ENCODE measurements around the gene SPTLC2. TPM values are rescaled to one million over a fixed set of nuclear protein-coding genes. Genes with fewer than 3 reads are reported as not detected.

The SPTLC2 gene
- total RNA-seq, 5 donors from 2014 or later (not counting 1 experiment from before 2014, with no cell fraction given), result 20.8 to 33.7 (median 26.2) TPM

DNA sequence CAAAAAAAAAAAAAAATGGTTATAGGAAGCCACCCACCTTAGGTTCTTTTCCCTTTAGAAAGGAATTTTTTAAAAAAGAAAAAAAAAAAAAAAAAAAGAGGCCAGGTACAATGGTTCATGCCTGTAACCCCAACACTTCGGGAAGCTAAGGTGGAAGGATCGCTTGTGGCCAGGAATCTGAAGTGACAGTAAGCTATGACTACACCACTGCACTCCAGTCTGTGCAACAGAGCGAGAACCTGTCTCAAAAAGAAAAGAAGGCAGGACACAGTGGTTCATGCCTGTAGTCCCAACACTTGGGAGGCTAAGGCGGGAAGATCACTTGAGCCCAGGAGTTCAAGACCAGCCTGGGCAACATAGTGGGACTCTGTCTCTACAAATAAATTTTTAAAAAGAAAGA lies 36.0 kb downstream of the SPTLC2 start:
- peaks cover 0 to 17% of the 10 kb centered on the region in 2 experiments for H3K4me1 ChIP-seq (ENCODE audit: control insufficient read depth in 1 of 2, extremely low read depth in 1 of 2, insufficient read depth in 2 of 2, low read length in 2 of 2)
- H3K4me3 ChIP-seq (ENCODE audit: control insufficient read depth in 1 of 2, extremely low read depth in 1 of 2, low read length in 1 of 2), result peak overlapping the region in 1 of 2 donors; percentile 1
- H3K36me3 ChIP-seq (ENCODE audit: control insufficient read depth in 2 of 2, extremely low read depth in 1 of 2, insufficient read depth in 1 of 2, low read length in 1 of 2), result peaks cover 7 to 12% of the 10 kb centered on the region in 2 donors
- no peaks in the 10 kb centered on the region for H3K27me3 ChIP-seq (replicated peaks in 1 of 2; ENCODE audit: control insufficient read depth in 2 of 2, extremely low read depth in 1 of 2, insufficient read depth in 2 of 2, low read length in 1 of 2)
- Mint-ChIP-seq H3K4me3 (peak overlapping the region; percentile 57 to 65 (median 60)), H3K4me1 (peaks cover 31 to 42% (median 33%) of the 10 kb centered on the region in 3 donors), H3K27me3 (no peaks in the 10 kb centered on the region), H3K9me3 (no peaks in the 10 kb centered on the region), H3K27ac (peak overlapping the region; percentile 84 to 87), H3K36me3 (peaks cover 23% of the 10 kb centered on the region)
- ATAC-seq (replicated peaks in 1 of 4) (peak in 1 of 4 experiments; percentile 20), DNase-seq (no peak)
- no CpG with 5 or more reads among the region's 4 CpGs for WGBS (ENCODE audit: insufficient coverage)
- peak overlapping the region; percentile 42 for H3K27ac ChIP-seq (ENCODE audit: low read length)
- CTCF ChIA-PET, result interaction anchor here (0.6 to 1.1 kb wide), 4 partner anchors 35 to 275 kb away, joined by 3 to 4 read pairs (median 4); no protein-coding TSS in a partner anchor
- POLR2A ChIA-PET, result interaction anchor here (0.6 to 0.7 kb wide), 5 partner anchors 21 to 125 kb away, joined by 3 to 11 read pairs (median 4); no protein-coding TSS in a partner anchor
- no peaks in the 10 kb centered on the region for H3K9me3 ChIP-seq

DNA sequence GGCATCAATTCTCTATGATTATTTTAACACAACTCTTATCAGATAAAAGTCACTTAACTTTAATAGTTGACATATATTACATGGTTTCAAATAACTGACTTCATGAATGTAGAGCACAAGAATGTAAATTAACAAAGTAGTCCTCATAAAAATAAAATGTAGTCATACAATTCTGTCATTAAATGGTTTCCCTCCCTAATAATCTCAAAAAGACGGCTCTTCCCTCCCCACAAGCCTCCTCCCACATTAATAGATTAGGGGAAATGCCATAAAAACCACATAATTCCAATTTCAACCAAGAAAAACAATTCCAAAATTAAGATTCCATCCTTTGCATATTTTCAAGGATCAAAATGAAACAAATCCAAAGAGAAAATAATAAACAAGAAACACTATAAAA lies 36.7 kb downstream of the SPTLC2 start:
- Histone ChIP-seq H3K9me3 (no peaks in the 10 kb centered on the region), H3K4me1 (ENCODE audit: control insufficient read depth in 1 of 2, extremely low read depth in 1 of 2, insufficient read depth in 2 of 2, low read length in 2 of 2) (peaks cover 0 to 17% of the 10 kb centered on the region in 2 experiments), H3K27ac (ENCODE audit: low read length) (no peak overlapping the region), H3K36me3 (ENCODE audit: control insufficient read depth in 2 of 2, extremely low read depth in 1 of 2, insufficient read depth in 1 of 2, low read length in 1 of 2) (peaks cover 12 to 13% of the 10 kb centered on the region in 2 donors), H3K4me3 (ENCODE audit: control insufficient read depth in 1 of 2, extremely low read depth in 1 of 2, low read length in 1 of 2) (no peak overlapping the region), H3K27me3 (replicated peaks in 1 of 2; ENCODE audit: control insufficient read depth in 2 of 2, extremely low read depth in 1 of 2, insufficient read depth in 2 of 2, low read length in 1 of 2) (no peaks in the 10 kb centered on the region)
- H3K27me3 Mint-ChIP-seq, result no peaks in the 10 kb centered on the region
- no peak for ATAC-seq (replicated peaks in 1 of 4)
- WGBS (ENCODE audit: insufficient coverage), result no CpG with 5 or more reads among the region's 1 CpG
- H3K36me3 Mint-ChIP-seq, result peaks cover 24% of the 10 kb centered on the region
- H3K4me1 Mint-ChIP-seq, result peaks cover 31 to 40% (median 32%) of the 10 kb centered on the region in 3 donors
- H3K9me3 Mint-ChIP-seq, result no peaks in the 10 kb centered on the region
- ChIA-PET POLR2A (interaction anchor here (0.6 to 0.7 kb wide), 5 partner anchors 38 to 110 kb away, joined by 3 to 11 read pairs (median 4); no protein-coding TSS in a partner anchor), CTCF (interaction anchor here in 1 of 2 donors (0.6 kb wide), 2 partner anchors 18 to 49 kb away, joined by 3 read pairs; no protein-coding TSS in a partner anchor)
- no peak overlapping the region for H3K4me3 Mint-ChIP-seq
- DNase-seq, result no peak
- peak overlapping the region; percentile 2 to 55 for H3K27ac Mint-ChIP-seq

DNA sequence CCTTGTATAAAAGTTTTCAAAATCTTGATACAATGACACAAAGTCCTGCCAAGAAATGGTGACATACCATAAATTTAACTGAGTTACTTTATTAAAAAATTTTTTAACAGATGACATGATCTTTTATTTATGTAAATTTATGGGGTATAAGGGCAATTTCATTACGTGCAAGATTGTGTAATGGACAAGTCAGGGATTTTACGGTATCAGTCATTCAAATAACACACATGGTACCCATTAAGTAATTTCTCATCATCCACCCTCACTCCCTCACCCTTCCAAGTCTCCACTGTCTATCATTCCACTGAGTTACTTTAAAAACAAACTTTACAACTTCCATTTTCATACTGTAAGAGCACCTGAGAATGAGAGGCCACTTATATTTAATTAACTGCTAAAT lies 37.4 kb downstream of the SPTLC2 start:
- CTCF ChIA-PET, result no interaction called here
- no peak overlapping the region for H3K27ac ChIP-seq (ENCODE audit: low read length)

DNA sequence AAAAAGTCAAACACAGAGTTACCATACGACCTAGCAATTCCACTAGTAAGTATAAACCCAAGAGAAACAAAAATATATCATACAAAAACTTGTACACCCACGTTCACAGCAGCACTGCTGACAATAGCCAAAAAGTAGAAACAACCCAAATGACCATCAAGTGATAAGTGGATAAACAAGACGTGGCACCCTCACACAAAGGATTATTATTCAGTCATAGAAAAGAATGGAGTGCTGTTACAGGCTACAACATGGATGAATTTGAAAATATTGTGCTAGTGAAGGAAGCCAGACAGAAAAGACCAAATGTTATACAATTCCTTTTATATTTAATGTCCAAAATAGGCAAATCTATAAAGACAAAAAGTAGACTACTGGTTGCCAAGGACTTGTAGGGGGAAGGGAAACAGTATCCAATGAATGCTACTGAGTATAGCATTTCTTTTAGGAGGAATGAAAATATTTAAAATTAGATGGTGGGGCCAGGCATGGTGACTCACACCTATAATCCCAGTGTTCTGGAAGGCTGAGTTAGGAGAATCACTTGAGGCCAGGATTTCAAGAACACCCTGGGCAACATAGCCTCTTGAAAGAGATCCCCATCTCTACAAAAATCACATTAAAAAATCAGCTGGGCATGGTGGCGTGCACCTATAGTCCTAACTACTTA lies 41.9 kb downstream of the SPTLC2 start:
- peaks cover 47% of the 10 kb centered on the region for H3K36me3 Mint-ChIP-seq
- CTCF ChIA-PET, result no interaction called here

More for the DNA sequence above, 37.4 kb downstream of the SPTLC2 start:
- DNase-seq (no peak), ATAC-seq (replicated peaks in 1 of 4) (no peak)
- Histone ChIP-seq H3K4me3 (ENCODE audit: control insufficient read depth in 1 of 2, extremely low read depth in 1 of 2, low read length in 1 of 2) (no peak overlapping the region), H3K4me1 (ENCODE audit: control insufficient read depth in 1 of 2, extremely low read depth in 1 of 2, insufficient read depth in 2 of 2, low read length in 2 of 2) (peaks cover 0 to 17% of the 10 kb centered on the region in 2 experiments), H3K9me3 (no peaks in the 10 kb centered on the region), H3K27me3 (replicated peaks in 1 of 2; ENCODE audit: control insufficient read depth in 2 of 2, extremely low read depth in 1 of 2, insufficient read depth in 2 of 2, low read length in 1 of 2) (no peaks in the 10 kb centered on the region), H3K36me3 (ENCODE audit: control insufficient read depth in 2 of 2, extremely low read depth in 1 of 2, insufficient read depth in 1 of 2, low read length in 1 of 2) (peaks cover 12 to 18% of the 10 kb centered on the region in 2 donors)
- Mint-ChIP-seq H3K9me3 (no peaks in the 10 kb centered on the region), H3K27ac (peak overlapping the region in 1 of 2 donors; percentile 5), H3K4me1 (peaks cover 27 to 37% (median 31%) of the 10 kb centered on the region in 3 donors), H3K36me3 (peaks cover 30% of the 10 kb centered on the region), H3K4me3 (no peak overlapping the region), H3K27me3 (no peaks in the 10 kb centered on the region)
- POLR2A ChIA-PET, result no interaction called here
- WGBS (ENCODE audit: insufficient coverage), result no CpG with 5 or more reads among the region's 2 CpGs

DNA sequence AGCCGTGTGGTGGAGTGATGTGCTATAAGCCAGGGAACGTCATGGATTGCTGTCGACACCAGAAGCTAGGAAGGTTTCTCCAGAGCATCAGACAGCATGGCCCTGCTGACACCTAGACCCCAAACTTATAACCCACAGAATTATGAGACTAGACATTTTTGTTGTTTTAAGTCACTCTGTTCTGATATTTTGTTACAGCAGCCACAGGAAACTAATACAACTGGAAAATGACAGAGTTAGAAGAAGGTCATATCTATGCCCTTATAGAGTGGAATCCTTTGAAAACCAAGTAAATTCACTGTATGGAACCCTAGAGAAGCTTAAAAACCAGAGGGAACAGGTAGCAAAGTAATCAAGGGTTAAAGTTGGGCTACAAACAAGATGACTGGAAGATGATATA lies 42.5 kb downstream of the SPTLC2 start:
- Histone ChIP-seq H3K36me3 (ENCODE audit: control insufficient read depth in 2 of 2, extremely low read depth in 1 of 2, insufficient read depth in 1 of 2, low read length in 1 of 2) (peaks cover 17 to 24% of the 10 kb centered on the region in 2 donors), H3K4me1 (ENCODE audit: control insufficient read depth in 1 of 2, extremely low read depth in 1 of 2, insufficient read depth in 2 of 2, low read length in 2 of 2) (no peaks in the 10 kb centered on the region), H3K4me3 (ENCODE audit: control insufficient read depth in 1 of 2, extremely low read depth in 1 of 2, low read length in 1 of 2) (no peak overlapping the region), H3K27ac (ENCODE audit: low read length) (no peak overlapping the region), H3K27me3 (replicated peaks in 1 of 2; ENCODE audit: control insufficient read depth in 2 of 2, extremely low read depth in 1 of 2, insufficient read depth in 2 of 2, low read length in 1 of 2) (no peaks in the 10 kb centered on the region), H3K9me3 (no peaks in the 10 kb centered on the region)
- no peak overlapping the region for H3K27ac Mint-ChIP-seq
- no peak for DNase-seq
- CTCF ChIA-PET, result no interaction called here
- no peaks in the 10 kb centered on the region for H3K27me3 Mint-ChIP-seq
- POLR2A ChIA-PET, result no interaction called here
- peaks cover 48% of the 10 kb centered on the region for H3K36me3 Mint-ChIP-seq
- H3K9me3 Mint-ChIP-seq, result no peaks in the 10 kb centered on the region
- 100% methylated on average over 3 of the region's 3 CpGs for WGBS (ENCODE audit: insufficient coverage)
- peaks cover 0 to 8% (median 6%) of the 10 kb centered on the region in 3 donors for H3K4me1 Mint-ChIP-seq
- H3K4me3 Mint-ChIP-seq, result no peak overlapping the region
- ATAC-seq (replicated peaks in 1 of 4), result no peak

More for the DNA sequence above, 41.9 kb downstream of the SPTLC2 start:
- Histone ChIP-seq H3K27me3 (replicated peaks in 1 of 2; ENCODE audit: control insufficient read depth in 2 of 2, extremely low read depth in 1 of 2, insufficient read depth in 2 of 2, low read length in 1 of 2) (no peaks in the 10 kb centered on the region), H3K27ac (ENCODE audit: low read length) (no peak overlapping the region), H3K9me3 (no peaks in the 10 kb centered on the region), H3K36me3 (ENCODE audit: control insufficient read depth in 2 of 2, extremely low read depth in 1 of 2, insufficient read depth in 1 of 2, low read length in 1 of 2) (peaks cover 17 to 20% of the 10 kb centered on the region in 2 donors), H3K4me3 (ENCODE audit: control insufficient read depth in 1 of 2, extremely low read depth in 1 of 2, low read length in 1 of 2) (no peak overlapping the region), H3K4me1 (ENCODE audit: control insufficient read depth in 1 of 2, extremely low read depth in 1 of 2, insufficient read depth in 2 of 2, low read length in 2 of 2) (no peaks in the 10 kb centered on the region)
- 0% methylated on average over 1 of the region's 4 CpGs for WGBS (ENCODE audit: insufficient coverage)
- Mint-ChIP-seq H3K27ac (no peak overlapping the region), H3K4me3 (no peak overlapping the region), H3K9me3 (no peaks in the 10 kb centered on the region), H3K27me3 (no peaks in the 10 kb centered on the region), H3K4me1 (peaks cover 4 to 11% (median 10%) of the 10 kb centered on the region in 3 donors)
- POLR2A ChIA-PET, result no interaction called here
- ATAC-seq (replicated peaks in 1 of 4) (no peak), DNase-seq (no peak)

DNA sequence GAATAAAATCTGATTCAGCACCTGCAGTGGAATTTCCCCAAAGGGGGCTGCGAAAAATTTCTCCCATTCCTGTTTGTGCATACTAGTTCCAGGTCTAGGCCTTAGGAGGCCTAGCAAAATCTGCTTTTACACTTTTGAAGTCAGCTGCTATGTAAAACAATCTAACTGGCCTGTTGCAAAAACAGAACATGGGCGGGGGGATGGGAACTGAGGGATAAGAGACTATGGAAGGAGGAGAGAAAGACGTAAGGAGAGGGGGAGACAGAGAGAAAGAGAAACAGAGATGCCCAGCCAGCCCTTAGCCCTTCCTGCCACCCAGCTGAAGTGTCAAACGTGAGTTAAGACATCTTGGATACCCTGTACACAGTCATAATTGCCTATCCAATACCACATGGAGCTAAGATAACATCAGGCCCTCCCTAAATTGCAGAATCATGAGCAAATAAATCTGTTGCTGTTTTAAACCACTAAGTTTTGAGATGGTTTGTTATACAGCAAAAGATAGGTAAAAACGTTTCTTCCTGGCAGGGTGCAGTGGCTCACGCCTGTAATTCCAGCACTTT lies 45.6 kb downstream of the SPTLC2 start:
- no peak overlapping the region for H3K4me3 Mint-ChIP-seq
- ChIA-PET CTCF (interaction anchor here (0.6 kb wide), 2 partner anchors 9 to 446 kb away, joined by 3 read pairs; no protein-coding TSS in a partner anchor), POLR2A (interaction anchor here in 1 of 2 donors (0.6 kb wide), 1 partner anchor 18 kb away, joined by 6 read pairs; no protein-coding TSS in a partner anchor)
- H3K4me1 Mint-ChIP-seq, result peaks cover 0 to 12% (median 6%) of the 10 kb centered on the region in 3 donors
- 90% methylated on average over 4 of the region's 6 CpGs for WGBS (ENCODE audit: insufficient coverage)
- H3K27me3 Mint-ChIP-seq, result no peaks in the 10 kb centered on the region
- H3K9me3 ChIP-seq, result no peaks in the 10 kb centered on the region
- H3K27ac Mint-ChIP-seq, result no peak overlapping the region
- H3K9me3 Mint-ChIP-seq, result no peaks in the 10 kb centered on the region
- no peaks in the 10 kb centered on the region for H3K4me1 ChIP-seq (ENCODE audit: control insufficient read depth in 1 of 2, extremely low read depth in 1 of 2, insufficient read depth in 2 of 2, low read length in 2 of 2)
- ATAC-seq (replicated peaks in 1 of 4) (no peak), DNase-seq (no peak)
- peaks cover 5 to 29% of the 10 kb centered on the region in 2 donors for H3K36me3 ChIP-seq (ENCODE audit: control insufficient read depth in 2 of 2, extremely low read depth in 1 of 2, insufficient read depth in 1 of 2, low read length in 1 of 2)
- peaks cover 46% of the 10 kb centered on the region for H3K36me3 Mint-ChIP-seq
- no peaks in the 10 kb centered on the region for H3K27me3 ChIP-seq (replicated peaks in 1 of 2; ENCODE audit: control insufficient read depth in 2 of 2, extremely low read depth in 1 of 2, insufficient read depth in 2 of 2, low read length in 1 of 2)
- H3K4me3 ChIP-seq (ENCODE audit: control insufficient read depth in 1 of 2, extremely low read depth in 1 of 2, low read length in 1 of 2), result no peak overlapping the region
- no peak overlapping the region for H3K27ac ChIP-seq (ENCODE audit: low read length)
